ENCODE measurements around the gene SFMBT1. TPM values are rescaled to one million over a fixed set of nuclear protein-coding genes. Genes with fewer than 3 reads are reported as not detected.
A peak's percentile ranks its signal among the peaks of the same experiment; 100 is the strongest.

Gene SFMBT1
- total RNA-seq, 4 donors from 2014 or later: 16.1 to 45.4 (median 23.0) TPM

DNA sequence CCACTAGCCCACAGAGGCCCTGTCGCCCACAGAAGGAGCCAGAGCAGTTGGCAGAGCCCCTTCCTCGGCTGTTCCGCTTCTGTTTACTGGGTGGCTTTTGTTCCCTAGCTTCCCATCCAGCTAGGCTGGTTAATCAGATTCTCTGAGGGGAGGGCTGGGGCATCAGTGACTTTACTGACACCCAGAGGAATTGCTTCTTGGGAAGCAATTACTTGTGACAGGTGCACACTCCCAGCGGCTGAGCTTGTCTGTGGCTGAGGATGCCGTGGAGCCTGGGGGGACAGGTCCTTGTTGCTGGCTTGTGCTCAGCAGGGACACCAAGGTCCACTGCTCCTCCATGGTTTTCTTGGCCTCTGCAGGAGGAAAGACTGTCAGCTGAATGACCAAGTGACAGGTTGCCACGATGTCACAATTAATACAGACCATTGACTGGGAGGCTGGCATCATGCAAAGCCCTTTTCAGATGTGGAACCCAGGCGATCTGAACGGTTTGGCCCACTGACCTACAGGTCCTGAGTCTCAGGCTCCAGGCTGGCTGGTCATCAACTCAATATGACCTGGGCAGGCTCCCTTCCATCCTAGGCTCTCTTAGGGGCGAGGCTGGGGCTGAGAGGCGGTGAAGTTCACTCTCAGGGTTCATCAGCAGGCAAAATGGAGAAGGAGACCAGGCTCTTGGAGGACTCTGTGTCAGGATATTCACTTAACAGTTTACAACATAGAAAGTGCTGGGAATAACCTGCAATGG lies 31.8 kb upstream of the SFMBT1 start:
- peak in 1 of 3 donors; percentile 32 for DNase-seq
- TF ChIP-seq POLR2A (IDR thresholded peaks at IDR 0.05): no peak
- TF ChIP-seq, protein P1, sequence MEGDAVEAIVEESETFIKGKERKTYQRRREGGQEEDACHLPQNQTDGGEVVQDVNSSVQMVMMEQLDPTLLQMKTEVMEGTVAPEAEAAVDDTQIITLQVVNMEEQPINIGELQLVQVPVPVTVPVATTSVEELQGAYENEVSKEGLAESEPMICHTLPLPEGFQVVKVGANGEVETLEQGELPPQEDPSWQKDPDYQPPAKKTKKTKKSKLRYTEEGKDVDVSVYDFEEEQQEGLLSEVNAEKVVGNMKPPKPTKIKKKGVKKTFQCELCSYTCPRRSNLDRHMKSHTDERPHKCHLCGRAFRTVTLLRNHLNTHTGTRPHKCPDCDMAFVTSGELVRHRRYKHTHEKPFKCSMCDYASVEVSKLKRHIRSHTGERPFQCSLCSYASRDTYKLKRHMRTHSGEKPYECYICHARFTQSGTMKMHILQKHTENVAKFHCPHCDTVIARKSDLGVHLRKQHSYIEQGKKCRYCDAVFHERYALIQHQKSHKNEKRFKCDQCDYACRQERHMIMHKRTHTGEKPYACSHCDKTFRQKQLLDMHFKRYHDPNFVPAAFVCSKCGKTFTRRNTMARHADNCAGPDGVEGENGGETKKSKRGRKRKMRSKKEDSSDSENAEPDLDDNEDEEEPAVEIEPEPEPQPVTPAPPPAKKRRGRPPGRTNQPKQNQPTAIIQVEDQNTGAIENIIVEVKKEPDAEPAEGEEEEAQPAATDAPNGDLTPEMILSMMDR (IDR thresholded peaks at IDR 0.05): no peak
- no peak overlapping the region for H3K4me3 ChIP-seq

DNA sequence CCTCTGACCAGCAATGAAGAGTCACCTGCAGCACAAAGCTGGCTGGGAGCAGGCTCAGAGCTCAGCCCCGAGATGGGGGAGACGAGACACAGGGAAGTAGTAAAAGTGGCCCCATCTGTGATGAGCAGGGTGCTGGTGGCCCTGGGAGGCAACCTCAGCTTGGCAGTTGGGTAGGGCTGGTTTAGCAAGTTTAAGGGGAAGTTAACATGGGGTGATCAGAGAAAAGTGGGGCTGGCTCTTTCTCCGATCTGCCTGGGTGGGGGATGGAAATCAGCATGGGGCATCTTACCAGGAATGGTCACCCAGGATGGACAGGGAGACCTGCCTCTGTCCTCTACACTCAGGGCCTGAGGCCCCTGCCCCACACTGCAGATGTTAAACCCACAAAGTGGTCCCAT lies 29.9 kb upstream of the SFMBT1 start:
- TF ChIP-seq POLR2A (IDR thresholded peaks at IDR 0.05): no peak
- TF ChIP-seq, protein P1 (IDR thresholded peaks at IDR 0.05): no peak
- DNase-seq: peak in 1 of 3 donors; percentile 33
- H3K9me3 ChIP-seq: no peaks in the 10 kb centered on the region
- H3K27me3 ChIP-seq: no peaks in the 10 kb centered on the region
- peaks cover 0 to 8% (median 6%) of the 10 kb centered on the region in 4 donors for H3K4me1 ChIP-seq
- H3K36me3 ChIP-seq: no peaks in the 10 kb centered on the region
- H3K27ac ChIP-seq: no peak overlapping the region
- no peak overlapping the region for H3K4me3 ChIP-seq

More for the DNA sequence above, 31.8 kb upstream of the SFMBT1 start:
- no peaks in the 10 kb centered on the region for H3K36me3 ChIP-seq
- H3K9me3 ChIP-seq: no peaks in the 10 kb centered on the region
- H3K27me3 ChIP-seq: no peaks in the 10 kb centered on the region
- peaks cover 0 to 4% (median 0%) of the 10 kb centered on the region in 4 donors for H3K4me1 ChIP-seq
- H3K27ac ChIP-seq: no peak overlapping the region

DNA sequence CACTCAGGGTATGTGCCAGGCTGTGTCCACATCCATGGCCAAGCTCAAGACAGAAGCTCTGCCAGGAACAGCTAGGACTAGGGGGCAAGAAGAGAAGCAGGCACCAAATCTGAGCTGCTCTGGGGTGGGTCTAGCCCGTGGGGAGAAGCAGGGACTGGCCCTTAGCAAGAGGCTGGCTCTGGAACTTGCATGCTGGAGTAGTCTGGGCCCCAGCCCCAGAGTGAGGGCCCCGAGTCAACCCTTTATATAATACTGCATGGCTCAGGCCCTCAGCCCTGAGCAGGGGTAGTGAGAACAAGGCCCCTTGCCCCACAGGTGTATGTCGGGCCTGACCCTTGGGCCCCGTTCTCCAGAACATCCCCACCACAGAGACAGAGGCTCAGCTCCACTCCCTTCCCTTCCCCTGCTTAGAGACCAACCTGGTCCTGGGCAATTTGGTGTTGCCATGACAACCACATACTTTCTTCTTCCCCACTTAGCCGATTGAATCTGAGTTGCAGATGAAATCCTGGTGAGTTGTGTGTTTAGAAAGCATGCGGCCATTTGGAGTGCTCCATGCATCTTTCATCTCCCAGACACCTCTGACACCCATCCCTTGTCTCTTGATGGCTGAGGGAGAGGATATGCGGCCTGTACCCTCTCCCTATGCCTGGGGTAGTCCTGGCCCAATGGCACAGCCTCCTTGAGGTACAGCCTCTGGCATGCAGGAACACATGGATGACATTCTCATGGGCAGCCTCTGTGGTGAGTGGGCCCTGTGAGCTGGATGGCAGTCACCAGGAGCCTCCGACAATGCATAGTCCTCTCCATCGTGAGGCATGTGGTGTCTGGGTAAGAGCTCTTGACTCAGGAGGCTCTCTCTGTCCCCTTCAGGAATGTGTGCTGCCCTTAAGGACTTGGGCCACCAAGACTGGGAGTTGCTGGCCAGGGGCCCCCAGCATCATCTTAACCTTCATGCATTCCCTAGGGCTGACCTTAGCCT lies 29.2 kb upstream of the SFMBT1 start:
- Histone ChIP-seq H3K27me3 (no peaks in the 10 kb centered on the region), H3K4me1 (peaks cover 0 to 8% (median 6%) of the 10 kb centered on the region in 4 donors), H3K27ac (no peak overlapping the region), H3K36me3 (no peaks in the 10 kb centered on the region), H3K9me3 (no peaks in the 10 kb centered on the region), H3K4me3 (no peak overlapping the region)
- no peak for DNase-seq
- TF ChIP-seq POLR2A (IDR thresholded peaks at IDR 0.05): no peak
- TF ChIP-seq, protein P1 (IDR thresholded peaks at IDR 0.05): no peak

DNA sequence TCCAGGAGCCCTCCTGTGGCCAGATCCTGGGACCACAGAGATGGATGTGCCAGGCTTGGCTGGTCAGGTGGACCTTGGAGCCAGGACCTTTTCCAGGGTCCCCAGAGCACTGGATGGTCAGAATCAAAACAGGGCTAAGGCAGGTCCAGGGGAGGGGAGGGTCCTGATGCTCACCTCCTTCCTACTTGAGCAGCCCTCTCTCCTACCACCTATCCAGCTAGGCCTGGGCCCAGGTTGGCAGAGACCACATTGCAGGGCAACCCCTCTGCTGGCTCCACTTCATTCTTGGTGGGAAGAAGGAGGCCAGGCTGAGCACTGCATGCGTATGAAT lies 28.5 kb upstream of the SFMBT1 start:
- no peaks in the 10 kb centered on the region for H3K27me3 ChIP-seq
- H3K4me1 ChIP-seq: peaks cover 0 to 8% (median 6%) of the 10 kb centered on the region in 4 donors
- H3K27ac ChIP-seq: no peak overlapping the region
- no peak overlapping the region for H3K4me3 ChIP-seq
- no peaks in the 10 kb centered on the region for H3K36me3 ChIP-seq
- no peak for TF ChIP-seq POLR2A (IDR thresholded peaks at IDR 0.05)
- TF ChIP-seq, protein P1 (IDR thresholded peaks at IDR 0.05): no peak
- DNase-seq: no peak
- no peaks in the 10 kb centered on the region for H3K9me3 ChIP-seq

DNA sequence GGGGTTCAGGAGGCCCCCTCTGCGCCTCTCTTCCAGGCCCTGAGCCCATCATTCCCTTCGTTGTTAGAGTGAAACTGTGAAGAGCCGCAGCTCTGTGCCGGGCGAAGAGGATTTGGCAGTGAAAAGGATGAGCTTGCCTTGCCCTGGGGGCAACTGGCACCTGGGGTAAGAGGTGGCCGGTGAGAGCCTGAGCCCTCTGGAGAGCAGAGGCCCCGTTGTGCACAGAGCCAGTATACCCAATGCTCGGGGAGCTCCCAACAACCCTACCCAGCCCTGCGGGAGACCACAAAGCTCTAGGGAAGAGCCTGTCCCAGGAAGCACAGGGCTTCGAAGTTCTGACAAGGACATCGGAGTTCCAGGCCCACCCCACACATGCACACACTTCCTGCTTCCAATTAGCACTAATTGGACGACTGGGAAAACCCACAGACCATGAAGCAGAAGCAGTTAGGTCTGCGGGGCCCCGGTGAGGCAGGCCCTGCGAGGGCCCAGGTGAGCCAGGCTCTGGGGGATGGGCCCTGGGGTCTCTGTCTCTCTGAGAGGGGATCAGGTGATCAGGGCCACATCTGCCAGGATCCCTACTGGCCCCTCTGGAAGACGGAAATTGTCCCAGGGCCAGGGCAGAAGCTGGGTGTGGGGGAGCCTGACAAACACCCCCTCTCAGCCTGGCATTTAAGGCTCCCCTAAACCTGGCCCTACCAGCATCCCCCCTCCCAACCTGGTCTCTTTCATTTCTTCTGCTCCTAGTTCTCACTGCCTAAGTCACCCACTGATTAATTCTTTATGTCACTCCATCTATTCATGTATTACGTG lies 27.9 kb upstream of the SFMBT1 start:
- H3K36me3 ChIP-seq: no peaks in the 10 kb centered on the region
- TF ChIP-seq, protein P1 (IDR thresholded peaks at IDR 0.05): no peak
- no peak for TF ChIP-seq POLR2A (IDR thresholded peaks at IDR 0.05)
- no peaks in the 10 kb centered on the region for H3K9me3 ChIP-seq
- peaks cover 0 to 8% (median 6%) of the 10 kb centered on the region in 4 donors for H3K4me1 ChIP-seq
- peak overlapping the region in 3 of 4 donors; percentile 66 to 75 (median 69) for H3K4me3 ChIP-seq
- DNase-seq: no peak
- H3K27me3 ChIP-seq: no peaks in the 10 kb centered on the region
- H3K27ac ChIP-seq: peak overlapping the region in 3 of 4 donors; percentile 53 to 82 (median 68)

All from Peyer's patch (tissue), 4 donors.